ENCODE data around the gene MED27. TPM values are rescaled to one million over a fixed set of nuclear protein-coding genes. Genes with fewer than 3 reads are reported as not detected.

MED27 gene
- polyA plus RNA-seq, 5 donors, result 14.5 to 18.9 (median 15.5) TPM

- no peak for DNase-seq
Observed at GRCh38 chr9:131815970-131816873, 263.4 kb downstream of the MED27 start.

- DNase-seq, result no peak
Observed at GRCh38 chr9:131814707-131815106, 265.0 kb downstream of the MED27 start.

GRCh38 chr9:131813116-131813515 is 266.6 kb downstream of the MED27 start:
- DNase-seq, result no peak

- DNase-seq, result no peak
Observed at GRCh38 chr9:131812116-131812790, 267.4 kb downstream of the MED27 start.

GRCh38 chr9:131811405-131811804 is 268.3 kb downstream of the MED27 start:
- no peak for DNase-seq

GRCh38 chr9:131810351-131811170 is 269.1 kb downstream of the MED27 start:
- no peak for DNase-seq

Other genes with a start within 250 kb of the MED27 start
- 1 to 10 TPM in 1 of 5 donors, under 1 TPM in 4; 0.46 to 1.4 (median 0.59) TPM for gene NTNG2, start 82.2 kb upstream of the MED27 start, polyA plus RNA-seq (ENCODE audit: insufficient read depth in 1 of 5, insufficient read length in 5 of 5, low replicate concordance in 1 of 5)